ENCODE data around the gene AMOTL2.
A peak's percentile ranks its signal among the peaks of the same experiment; 100 is the strongest.

AMOTL2 gene

DNA sequence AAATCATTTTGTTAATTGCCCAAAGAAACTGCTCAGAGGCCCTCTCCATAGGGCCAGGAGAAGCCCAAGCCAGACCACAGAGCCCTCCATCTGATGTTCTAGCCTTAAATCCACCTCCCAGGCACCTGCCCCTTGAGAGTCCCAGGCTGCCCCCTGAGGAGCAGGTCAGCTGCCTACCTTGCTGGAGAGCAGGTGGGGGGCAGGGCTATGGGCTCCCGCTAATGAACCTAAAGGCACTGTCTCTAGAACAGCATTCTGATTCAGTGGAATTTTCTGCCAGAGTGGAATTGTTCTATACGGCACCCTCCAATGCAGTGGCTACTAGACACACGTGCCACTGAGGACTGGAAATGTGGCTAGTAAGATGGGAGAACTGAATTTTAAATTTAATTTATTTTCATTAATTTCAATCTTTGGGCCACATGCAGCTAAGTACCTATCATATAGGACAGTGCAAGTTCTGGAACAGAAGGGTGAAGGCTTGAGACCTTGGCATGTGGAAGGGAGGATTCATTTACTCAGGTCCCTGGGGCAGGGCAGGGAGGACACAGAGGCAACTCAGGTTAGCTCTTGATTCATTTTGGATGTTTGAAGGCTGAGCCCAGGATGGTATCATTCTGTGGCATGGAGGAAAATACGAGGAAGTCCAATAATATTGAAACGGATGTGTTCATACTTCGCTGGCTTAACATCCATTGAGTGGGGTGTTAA lies 11.4 kb downstream of the AMOTL2 start:
- H3K4me3 ChIP-seq (ENCODE audit: low read depth in 1 of 2, low read length in 2 of 2) = no peak overlapping the region
- no peak overlapping the region for H3K27ac ChIP-seq (ENCODE audit: low read length)
- no peak overlapping the region for H3K9ac ChIP-seq (ENCODE audit: low read depth, low read length)
- peaks cover 28% of the 10 kb centered on the region for H3K4me1 ChIP-seq (ENCODE audit: insufficient read depth, low read length)
- H4K20me1 ChIP-seq (ENCODE audit: insufficient read depth, low read length) = no peaks in the 10 kb centered on the region; the same call in 1 of the 2 replicates
- DNase-seq = no peak
- H3K36me3 ChIP-seq (ENCODE audit: insufficient read depth, low read length) = no peaks in the 10 kb centered on the region
- peak overlapping the region; percentile 75 for H3K4me2 ChIP-seq (ENCODE audit: insufficient read depth, low read length)
- H2AFZ ChIP-seq (ENCODE audit: low read depth, low read length) = no peak overlapping the region
- TF ChIP-seq EZH2 (IDR thresholded peaks at IDR 0.05; ENCODE audit: borderline replicate concordance, low read depth, low read length, severe bottlenecking) = no peak
- TF ChIP-seq, protein P1, sequence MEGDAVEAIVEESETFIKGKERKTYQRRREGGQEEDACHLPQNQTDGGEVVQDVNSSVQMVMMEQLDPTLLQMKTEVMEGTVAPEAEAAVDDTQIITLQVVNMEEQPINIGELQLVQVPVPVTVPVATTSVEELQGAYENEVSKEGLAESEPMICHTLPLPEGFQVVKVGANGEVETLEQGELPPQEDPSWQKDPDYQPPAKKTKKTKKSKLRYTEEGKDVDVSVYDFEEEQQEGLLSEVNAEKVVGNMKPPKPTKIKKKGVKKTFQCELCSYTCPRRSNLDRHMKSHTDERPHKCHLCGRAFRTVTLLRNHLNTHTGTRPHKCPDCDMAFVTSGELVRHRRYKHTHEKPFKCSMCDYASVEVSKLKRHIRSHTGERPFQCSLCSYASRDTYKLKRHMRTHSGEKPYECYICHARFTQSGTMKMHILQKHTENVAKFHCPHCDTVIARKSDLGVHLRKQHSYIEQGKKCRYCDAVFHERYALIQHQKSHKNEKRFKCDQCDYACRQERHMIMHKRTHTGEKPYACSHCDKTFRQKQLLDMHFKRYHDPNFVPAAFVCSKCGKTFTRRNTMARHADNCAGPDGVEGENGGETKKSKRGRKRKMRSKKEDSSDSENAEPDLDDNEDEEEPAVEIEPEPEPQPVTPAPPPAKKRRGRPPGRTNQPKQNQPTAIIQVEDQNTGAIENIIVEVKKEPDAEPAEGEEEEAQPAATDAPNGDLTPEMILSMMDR (IDR thresholded peaks at IDR 0.05; ENCODE audit: borderline replicate concordance, extremely low read depth, low read length, poor library complexity, severe bottlenecking) = no peak
- H3K27me3 ChIP-seq (ENCODE audit: insufficient read depth, low read length, poor library complexity) = no peaks in the 10 kb centered on the region
- no peak for ATAC-seq (ENCODE audit: insufficient read depth, low read depth)
- no peaks in the 10 kb centered on the region for H3K9me3 ChIP-seq (ENCODE audit: insufficient read depth, low read length, severe bottlenecking)
- no peaks in the 10 kb centered on the region for H3K79me2 ChIP-seq (ENCODE audit: insufficient read depth, low read length)

- Histone ChIP-seq H3K79me2 (ENCODE audit: insufficient read depth, low read length) (no peaks in the 10 kb centered on the region), H3K9me3 (ENCODE audit: insufficient read depth, low read length, severe bottlenecking) (no peaks in the 10 kb centered on the region), H3K4me3 (ENCODE audit: low read depth in 1 of 2, low read length in 2 of 2) (no peak overlapping the region), H3K27ac (ENCODE audit: low read length) (no peak overlapping the region), H2AFZ (ENCODE audit: low read depth, low read length) (no peak overlapping the region), H4K20me1 (ENCODE audit: insufficient read depth, low read length) (no peaks in the 10 kb centered on the region; the same call in 1 of the 2 replicates), H3K4me1 (ENCODE audit: insufficient read depth, low read length) (peaks cover 28% of the 10 kb centered on the region), H3K9ac (ENCODE audit: low read depth, low read length) (no peak overlapping the region), H3K36me3 (ENCODE audit: insufficient read depth, low read length) (no peaks in the 10 kb centered on the region), H3K4me2 (ENCODE audit: insufficient read depth, low read length) (no peak overlapping the region), H3K27me3 (ENCODE audit: insufficient read depth, low read length, poor library complexity) (no peaks in the 10 kb centered on the region)
- TF ChIP-seq EZH2 (IDR thresholded peaks at IDR 0.05; ENCODE audit: borderline replicate concordance, low read depth, low read length, severe bottlenecking) = no peak
- TF ChIP-seq, protein P1 (IDR thresholded peaks at IDR 0.05; ENCODE audit: borderline replicate concordance, extremely low read depth, low read length, poor library complexity, severe bottlenecking) = no peak
- ATAC-seq (ENCODE audit: insufficient read depth, low read depth) (no peak), DNase-seq (no peak)
Measured at GRCh38 chr3:134362221-134362620, 12.0 kb downstream of the AMOTL2 start.

DNA sequence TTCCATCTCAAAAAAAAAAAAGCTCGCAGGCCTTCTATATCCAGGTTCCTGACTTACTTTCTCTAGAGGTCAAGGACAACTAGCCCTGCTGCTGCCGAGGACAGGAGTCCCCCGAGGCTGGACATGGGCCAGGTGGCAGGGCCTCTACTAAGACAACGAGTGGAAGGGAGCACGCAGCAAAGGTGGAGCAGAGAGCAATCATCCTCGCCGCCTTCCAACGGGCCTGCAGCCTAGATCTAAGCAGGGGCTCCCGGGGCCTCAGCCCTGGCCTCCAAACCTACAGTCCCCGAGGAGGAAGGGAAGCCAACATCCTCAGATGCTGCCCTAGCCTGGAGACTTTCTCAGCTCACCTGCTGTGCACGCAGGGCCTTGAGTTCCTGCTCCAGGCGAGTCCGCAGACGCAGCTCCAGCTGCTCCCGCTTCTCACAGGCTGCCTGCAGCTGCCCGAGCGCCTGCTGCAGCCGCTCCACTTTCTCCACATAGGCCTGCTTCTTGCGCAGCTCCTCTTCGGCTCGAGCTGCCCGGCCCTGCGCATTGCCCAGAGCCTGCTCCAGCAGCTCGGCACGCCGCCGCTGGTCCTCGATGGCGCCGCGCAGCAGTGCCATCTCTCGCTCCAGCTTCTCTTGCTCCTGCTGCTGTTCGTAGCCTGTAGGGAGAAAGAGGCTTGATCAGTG lies 12.9 kb downstream of the AMOTL2 start:
- Histone ChIP-seq H3K9me3 (ENCODE audit: insufficient read depth, low read length, severe bottlenecking) (no peaks in the 10 kb centered on the region), H3K79me2 (ENCODE audit: insufficient read depth, low read length) (no peaks in the 10 kb centered on the region), H3K27me3 (ENCODE audit: insufficient read depth, low read length, poor library complexity) (no peaks in the 10 kb centered on the region), H3K9ac (ENCODE audit: low read depth, low read length) (no peak overlapping the region), H3K36me3 (ENCODE audit: insufficient read depth, low read length) (no peaks in the 10 kb centered on the region), H3K4me3 (ENCODE audit: low read depth in 1 of 2, low read length in 2 of 2) (no peak overlapping the region), H3K27ac (ENCODE audit: low read length) (no peak overlapping the region), H4K20me1 (ENCODE audit: insufficient read depth, low read length) (no peaks in the 10 kb centered on the region; the same call in 1 of the 2 replicates), H3K4me2 (ENCODE audit: insufficient read depth, low read length) (no peak overlapping the region), H2AFZ (ENCODE audit: low read depth, low read length) (no peak overlapping the region), H3K4me1 (ENCODE audit: insufficient read depth, low read length) (peaks cover 28% of the 10 kb centered on the region)
- no peak for DNase-seq
- ATAC-seq (ENCODE audit: insufficient read depth, low read depth) = no peak
- no peak for TF ChIP-seq EZH2 (IDR thresholded peaks at IDR 0.05; ENCODE audit: borderline replicate concordance, low read depth, low read length, severe bottlenecking)
- TF ChIP-seq, protein P1 (IDR thresholded peaks at IDR 0.05; ENCODE audit: borderline replicate concordance, extremely low read depth, low read length, poor library complexity, severe bottlenecking) = no peak
